CD4-positive, alpha-beta T cell treated with Interleukin-4 for 4 hours (primary cell): ENCODE data around the gene DLG1.
A peak's percentile ranks its signal among the peaks of the same experiment; 100 is the strongest.
"Not testable (repeated sequence)": the region's sequence is repeated elsewhere in the genome, so short reads cannot be mapped to it uniquely, and the experiment has no call there.

Source experiments
- DNase-seq: peaks from one replicate; pipeline ENCODE4 v3.0.0-alpha.2; 2020

The DLG1 gene

GRCh38 chr3:197239857-197240256 is 58.6 kb downstream of the DLG1 start:
- no peak for DNase-seq

DNA sequence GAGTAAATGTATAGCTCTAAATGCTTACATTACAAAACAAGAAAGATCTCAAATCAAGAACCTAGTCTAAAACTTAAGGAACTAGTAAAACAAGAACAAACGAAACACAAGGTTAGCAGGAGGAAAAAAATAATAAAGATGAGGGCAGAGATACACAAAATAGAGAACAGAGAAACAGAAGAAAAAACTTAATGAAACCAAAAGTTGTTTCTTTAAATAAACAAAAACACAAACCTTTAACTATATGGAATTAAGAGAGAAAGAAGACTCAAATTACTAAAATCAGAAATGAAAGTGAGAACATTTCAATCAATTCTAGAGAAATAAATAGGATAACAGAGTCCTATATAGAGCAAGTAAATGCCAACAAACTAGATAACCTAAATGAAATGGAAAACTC is 59.6 kb downstream of the DLG1 start:
- no peak for DNase-seq

GRCh38 chr3:197237897-197238296 is 60.5 kb downstream of the DLG1 start:
- no peak for DNase-seq

GRCh38 chr3:197236362-197236761 is 62.0 kb downstream of the DLG1 start:
- no peak for DNase-seq

DNA sequence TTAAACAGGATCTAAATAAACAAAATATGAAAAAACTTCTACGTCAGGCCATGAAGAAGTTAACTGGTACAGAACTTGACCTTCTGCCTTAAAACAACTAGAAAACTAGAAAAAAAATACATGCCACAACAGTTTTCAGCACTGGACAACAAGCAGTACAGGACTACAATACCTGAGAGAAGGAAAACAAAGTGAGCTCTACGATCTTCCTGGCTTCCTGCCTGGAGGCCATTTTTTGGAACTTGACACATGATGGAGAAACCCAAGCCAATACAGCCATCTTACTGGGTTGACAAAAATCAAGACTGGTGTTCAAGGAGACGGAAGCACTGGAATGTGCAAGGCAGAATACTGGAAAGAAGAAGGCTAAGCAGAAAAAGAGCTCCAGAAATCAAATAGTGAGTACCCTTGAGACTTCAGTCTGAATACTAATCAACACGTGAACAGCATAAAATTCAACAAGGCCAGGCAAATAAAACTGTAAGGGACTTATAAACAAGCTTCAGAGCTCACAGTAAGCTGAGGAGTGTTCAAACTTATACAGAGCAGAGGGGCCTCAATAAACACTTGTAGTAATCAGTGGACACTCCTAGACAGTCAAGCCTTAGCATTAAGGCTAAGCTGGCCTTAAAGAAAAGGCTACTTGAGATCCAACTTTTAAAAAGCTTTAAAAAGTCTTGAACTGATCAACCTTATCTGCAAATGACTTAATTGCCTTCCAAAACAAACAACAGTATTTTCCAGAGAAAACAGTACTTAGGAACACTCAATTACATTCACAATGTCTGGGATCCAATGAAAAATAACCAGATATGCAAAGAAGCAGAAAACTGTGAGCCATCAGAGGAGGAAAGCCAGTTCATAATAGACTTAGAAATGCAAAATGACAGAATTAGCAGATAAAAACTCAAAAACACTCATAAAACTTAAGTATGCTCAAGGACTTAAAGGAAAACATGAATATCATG is 63.2 kb downstream of the DLG1 start:
- no peak for DNase-seq

GRCh38 chr3:197231321-197231720 is 67.1 kb downstream of the DLG1 start:
- DNase-seq, result no peak

GRCh38 chr3:197229836-197230235 is 68.6 kb downstream of the DLG1 start:
- no peak for DNase-seq

DNA sequence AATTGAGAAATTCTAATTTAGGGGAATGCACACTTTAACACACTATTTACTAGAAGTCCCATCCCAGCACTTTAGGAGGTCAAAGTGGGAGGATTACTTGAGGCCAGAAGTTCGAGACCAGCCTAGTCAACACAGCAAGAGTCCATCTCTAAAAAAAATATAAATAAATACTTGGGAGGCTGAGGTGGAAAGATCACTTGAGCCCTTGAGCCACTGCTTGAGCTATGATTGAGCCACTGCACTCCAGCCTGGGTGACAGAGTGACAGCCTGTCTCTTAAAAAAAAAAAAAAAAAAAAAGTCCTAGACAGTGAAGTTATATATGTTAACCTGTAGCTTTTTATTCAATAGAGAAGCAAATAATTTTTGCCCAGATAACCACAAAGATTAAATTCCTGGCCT is 69.2 kb downstream of the DLG1 start:
- DNase-seq, result no peak

GRCh38 chr3:197227780-197228574 is 70.4 kb downstream of the DLG1 start:
- no peak for DNase-seq

GRCh38 chr3:197226179-197226578 is 72.2 kb downstream of the DLG1 start:
- no peak for DNase-seq

DNA sequence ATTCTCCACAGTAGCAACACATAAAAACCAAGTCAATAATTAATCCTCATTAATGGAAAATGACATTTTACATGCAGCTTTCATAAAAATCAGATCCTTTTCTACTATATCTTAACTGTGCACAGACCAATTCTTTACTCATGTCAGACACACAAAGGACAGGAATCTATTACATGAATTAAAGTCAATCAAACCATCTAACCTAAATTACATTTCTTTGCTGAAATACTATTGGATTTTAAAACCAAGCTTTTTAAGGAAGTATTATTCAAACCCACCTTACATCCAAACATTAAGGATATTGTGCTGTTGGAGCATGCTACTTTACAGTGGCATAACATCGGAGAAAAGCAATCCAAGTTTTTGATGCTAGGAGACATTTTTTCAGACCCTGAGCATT is 72.8 kb downstream of the DLG1 start:
- DNase-seq, result no peak

- DNase-seq, result peak; percentile 44
These were observed 74.4 kb downstream of the DLG1 start for GRCh38 chr3:197224034-197224444.

DNA sequence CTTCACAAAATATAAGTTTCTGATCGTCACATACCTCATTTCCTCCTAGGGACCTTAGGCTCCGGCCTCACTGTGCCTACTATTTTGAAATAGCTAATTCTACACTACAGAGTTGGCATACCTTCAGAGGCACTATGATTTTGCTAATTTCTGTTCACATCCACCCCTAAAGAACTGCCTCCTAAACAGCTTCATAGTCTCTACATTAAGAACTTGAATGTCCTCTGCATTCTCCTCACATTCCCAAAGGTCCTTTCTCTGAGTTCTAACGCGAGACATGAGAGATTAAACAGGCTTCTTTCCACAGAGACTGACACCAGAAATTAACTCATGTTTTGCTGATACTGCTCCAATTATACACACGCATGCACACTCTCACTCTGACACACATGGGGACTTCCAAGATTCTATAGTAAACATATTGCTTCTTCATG is 75.5 kb downstream of the DLG1 start:
- no peak for DNase-seq

GRCh38 chr3:197219619-197220018 is 78.8 kb downstream of the DLG1 start:
- no peak for DNase-seq

- DNase-seq, result no peak
These were observed 80.2 kb downstream of the DLG1 start for GRCh38 chr3:197218210-197218609.

DNA sequence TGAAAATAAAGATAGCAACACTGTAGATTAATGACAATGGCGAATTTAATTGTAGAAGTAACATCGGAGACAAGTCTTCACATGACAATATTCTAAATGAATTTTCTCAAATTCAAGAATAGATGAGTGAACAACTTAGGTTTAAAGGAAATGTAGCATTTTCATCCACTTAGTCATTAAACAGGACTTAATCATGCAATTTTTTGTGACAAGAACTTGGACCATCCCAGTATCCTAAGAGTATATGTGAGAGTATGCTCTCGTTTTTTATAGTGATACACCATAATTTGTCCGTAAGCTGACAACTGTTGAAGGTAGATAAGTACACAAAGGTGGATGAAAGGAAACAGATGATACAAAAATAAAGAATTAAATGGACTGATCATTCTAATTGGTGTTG is 81.5 kb downstream of the DLG1 start:
- DNase-seq, result no peak

GRCh38 chr3:197216169-197216860 is 82.1 kb downstream of the DLG1 start:
- no peak for DNase-seq

DNA sequence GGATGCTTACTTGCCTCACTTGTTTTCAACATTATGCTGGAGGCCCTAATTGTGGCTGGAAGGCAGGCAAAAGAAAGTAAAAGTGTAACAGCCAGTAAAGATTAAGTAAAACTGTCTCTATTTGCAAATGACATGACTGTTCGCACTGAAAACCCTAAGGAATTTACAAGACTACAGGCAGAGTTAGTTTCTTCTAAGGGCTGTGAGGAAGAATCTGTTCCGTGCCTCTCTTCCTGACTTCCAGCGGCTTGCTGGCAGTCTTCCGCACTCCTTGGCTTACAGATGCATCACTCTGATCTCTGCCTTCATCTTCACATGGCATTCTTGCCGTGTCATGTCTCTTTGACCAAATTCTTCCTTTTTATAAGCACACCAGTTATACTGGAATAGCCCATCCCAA is 86.1 kb downstream of the DLG1 start:
- DNase-seq, result no peak

- not testable (repeated sequence) for DNase-seq
These were observed 86.7 kb downstream of the DLG1 start for GRCh38 chr3:197211698-197212097.

DNA sequence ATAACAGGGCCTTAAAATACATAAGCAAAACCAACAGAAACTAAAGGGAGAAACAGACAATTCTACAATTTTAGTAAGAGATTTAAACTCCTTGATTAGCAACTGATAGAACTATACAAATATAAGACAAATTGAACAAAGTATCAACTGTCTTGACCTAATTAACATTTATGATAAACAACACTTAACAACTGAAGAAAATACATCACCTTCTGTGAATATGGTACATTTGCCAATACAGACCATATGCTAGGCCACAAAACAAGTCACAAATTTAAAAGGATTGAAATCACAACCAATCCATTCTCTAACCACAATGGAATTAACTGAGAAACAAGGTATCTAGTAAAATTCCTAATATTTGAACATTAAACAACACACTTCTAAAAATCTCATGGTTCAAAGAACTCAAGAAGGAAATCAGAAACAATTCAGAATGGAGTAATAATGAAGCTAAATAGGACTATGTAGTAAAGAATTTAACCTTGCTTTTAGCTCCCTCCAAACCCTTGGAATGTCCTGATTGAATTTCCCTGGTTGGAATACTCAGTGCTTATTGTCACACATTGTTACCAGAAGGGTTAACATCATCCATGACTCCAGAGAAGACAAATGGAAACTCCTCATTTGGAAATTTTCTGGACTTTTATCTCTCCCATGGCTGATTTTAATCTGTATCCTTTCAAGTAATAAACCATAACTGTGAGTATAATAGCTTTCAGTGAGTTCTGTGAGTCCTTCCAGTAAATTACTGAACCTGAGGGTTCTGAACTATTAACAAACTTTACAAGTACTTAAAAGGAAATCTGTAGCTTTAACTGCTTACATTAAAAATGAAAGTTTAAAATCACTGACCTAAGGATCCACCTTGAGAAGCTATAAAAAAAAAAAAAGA is 88.8 kb downstream of the DLG1 start:
- no peak for DNase-seq

- no peak for DNase-seq
These were observed 91.5 kb downstream of the DLG1 start for GRCh38 chr3:197206913-197207312.

DNA sequence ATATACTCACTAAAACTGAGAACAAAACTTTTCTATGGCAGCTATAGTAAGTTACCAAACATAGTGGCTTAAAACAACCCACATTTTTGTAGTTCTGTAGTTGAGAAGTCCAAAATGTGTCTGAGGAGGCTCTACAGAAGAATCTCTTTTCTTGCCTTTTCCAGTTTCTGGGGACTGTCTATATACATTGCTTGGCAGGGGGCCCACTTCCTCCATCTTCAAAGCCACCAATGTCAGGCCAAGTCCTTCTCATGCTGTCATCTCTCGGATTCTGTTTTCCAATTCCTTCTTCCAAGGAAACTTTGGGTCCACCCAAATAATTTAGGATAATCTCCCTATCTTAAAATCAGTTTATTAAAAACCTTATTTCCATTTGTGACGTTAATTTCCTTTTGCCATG is 92.7 kb downstream of the DLG1 start:
- no peak for DNase-seq
